ENCODE data around the gene LGALS7B. TPM values are rescaled to one million over a fixed set of nuclear protein-coding genes. Genes with fewer than 3 reads are reported as not detected.

The LGALS7B gene
- not detected in 2 replicates for total RNA-seq
- long read RNA-seq: 0 reads

DNA sequence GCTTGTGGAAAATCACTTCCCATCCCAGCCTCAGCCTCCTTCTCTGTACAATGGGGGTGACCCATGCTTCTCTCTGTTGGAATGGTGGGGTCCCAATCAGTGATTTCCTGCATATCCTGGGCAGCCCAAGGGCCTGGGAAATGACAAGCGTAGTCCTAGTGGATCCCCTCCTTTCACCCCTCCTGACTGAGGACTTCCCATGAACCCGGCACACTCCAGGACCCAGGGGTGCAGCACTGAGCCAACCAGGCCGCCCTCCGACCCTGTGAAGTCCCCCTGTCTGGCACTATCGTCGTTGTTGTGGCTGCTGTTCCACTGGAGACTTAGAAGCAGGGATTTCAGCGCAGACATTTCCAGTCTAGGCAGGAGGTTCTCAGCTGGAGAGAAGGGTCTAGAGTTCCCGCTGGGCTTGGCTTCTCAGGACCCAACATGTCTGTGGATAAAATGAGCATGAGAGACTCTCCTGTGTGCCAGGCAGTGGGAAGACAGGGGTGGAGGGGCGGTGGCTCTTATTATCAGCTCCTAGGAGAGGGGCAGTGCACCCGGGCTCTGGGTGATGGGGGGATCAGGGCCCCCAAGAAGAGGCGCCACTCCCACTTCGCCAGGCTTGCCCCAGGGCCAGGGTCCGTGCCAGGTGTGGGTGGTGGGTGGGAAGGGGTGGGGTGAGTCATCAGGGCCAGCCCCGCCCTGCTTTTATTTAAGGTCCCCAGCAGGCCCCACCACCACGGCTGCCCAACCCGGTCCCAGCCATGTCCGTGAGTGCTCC lies at the start of gene LGALS7B:
Gene LGALS7B (plus strand): TSS at position 723 of the 766 bp plus-strand sequence. CDS start 27 bp downstream, at position 750.
- Mint-ChIP-seq H3K9me3 (no peaks in the 10 kb centered on the region), H3K27me3 (ENCODE audit: low read depth) (peaks cover 4% of the 10 kb centered on the region), H3K27ac (ENCODE audit: unreplicated experiment) (no peak within 1 kb of the TSS), H3K4me1 (peaks cover 4% of the 10 kb centered on the region), H3K4me3 (no peak within 1 kb of the TSS), H3K36me3 (ENCODE audit: low read depth) (no peaks in the 10 kb centered on the region)
- DNase-seq (ENCODE audit: low read depth, low spot score): no peak
- TF ChIP-seq, protein P1, sequence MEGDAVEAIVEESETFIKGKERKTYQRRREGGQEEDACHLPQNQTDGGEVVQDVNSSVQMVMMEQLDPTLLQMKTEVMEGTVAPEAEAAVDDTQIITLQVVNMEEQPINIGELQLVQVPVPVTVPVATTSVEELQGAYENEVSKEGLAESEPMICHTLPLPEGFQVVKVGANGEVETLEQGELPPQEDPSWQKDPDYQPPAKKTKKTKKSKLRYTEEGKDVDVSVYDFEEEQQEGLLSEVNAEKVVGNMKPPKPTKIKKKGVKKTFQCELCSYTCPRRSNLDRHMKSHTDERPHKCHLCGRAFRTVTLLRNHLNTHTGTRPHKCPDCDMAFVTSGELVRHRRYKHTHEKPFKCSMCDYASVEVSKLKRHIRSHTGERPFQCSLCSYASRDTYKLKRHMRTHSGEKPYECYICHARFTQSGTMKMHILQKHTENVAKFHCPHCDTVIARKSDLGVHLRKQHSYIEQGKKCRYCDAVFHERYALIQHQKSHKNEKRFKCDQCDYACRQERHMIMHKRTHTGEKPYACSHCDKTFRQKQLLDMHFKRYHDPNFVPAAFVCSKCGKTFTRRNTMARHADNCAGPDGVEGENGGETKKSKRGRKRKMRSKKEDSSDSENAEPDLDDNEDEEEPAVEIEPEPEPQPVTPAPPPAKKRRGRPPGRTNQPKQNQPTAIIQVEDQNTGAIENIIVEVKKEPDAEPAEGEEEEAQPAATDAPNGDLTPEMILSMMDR (conservative IDR thresholded peaks at IDR 0.05): no peak

DNA sequence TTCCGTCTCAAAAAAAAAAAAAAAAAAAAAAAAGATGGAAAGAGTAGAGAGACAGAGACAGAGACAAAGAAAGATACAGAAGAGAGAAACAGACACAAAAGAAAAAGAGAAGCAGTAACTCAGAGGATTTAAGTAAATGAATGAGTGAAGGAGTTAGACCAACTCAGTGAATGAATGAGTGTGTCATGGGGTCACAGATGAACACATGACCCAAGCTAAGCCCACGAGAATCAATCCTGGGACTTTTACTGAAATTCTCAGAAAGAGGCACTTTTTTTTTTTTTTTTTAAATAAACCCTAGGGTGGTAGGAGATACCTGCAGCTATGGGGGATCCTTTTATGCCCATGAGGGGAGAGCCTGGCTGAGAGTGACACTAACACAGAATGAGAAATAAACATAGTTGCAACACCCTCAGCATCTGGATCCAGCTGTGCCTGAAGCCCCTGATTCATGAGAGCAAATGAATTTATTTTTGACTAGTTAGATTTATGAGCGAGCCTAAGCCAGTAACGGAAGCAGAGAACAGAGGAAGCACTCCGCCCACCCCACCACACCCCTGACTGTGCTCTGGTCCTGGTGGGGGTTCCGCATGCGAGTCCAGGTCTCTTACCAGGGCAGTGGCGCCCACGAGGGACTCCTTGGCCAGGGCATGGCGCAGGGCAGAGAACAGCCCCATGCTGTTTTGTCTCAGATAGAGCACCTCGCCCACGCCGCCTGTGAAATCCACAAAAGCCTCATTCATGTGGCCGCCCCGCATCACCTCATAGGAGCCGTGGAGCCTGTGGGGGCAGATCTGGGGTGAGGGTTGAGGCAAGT lies 49.4 kb upstream of the LGALS7B start:
- Mint-ChIP-seq H3K9me3 (no peaks in the 10 kb centered on the region), H3K4me3 (peak overlapping the region; percentile 4)

DNA sequence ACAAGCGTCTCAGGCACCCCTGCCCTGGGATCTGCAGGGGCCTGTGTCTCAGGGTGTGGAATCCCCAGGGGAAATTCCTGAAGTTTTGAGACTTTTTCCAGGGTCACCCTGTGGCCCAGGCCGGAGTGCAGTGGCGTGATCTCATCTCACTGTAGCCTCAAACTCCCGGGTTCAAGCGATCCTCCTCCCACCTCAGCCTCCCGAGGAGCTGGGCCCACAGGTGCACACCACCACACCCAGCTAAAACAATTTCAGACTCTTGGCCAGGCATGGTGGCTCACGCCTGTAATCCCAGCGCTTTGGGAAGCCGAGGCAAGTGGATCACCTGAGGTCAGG lies 48.8 kb upstream of the LGALS7B start:
- Mint-ChIP-seq H3K36me3 (ENCODE audit: low read depth) (no peaks in the 10 kb centered on the region), H3K4me3 (no peak overlapping the region), H3K9me3 (no peaks in the 10 kb centered on the region), H3K27ac (ENCODE audit: unreplicated experiment) (no peak overlapping the region), H3K4me1 (peaks cover 6% of the 10 kb centered on the region), H3K27me3 (ENCODE audit: low read depth) (peaks cover 24% of the 10 kb centered on the region)
- no peak for DNase-seq (ENCODE audit: low read depth, low spot score)
- TF ChIP-seq, protein P1 (conservative IDR thresholded peaks at IDR 0.05): no peak

More for the DNA sequence above, 49.4 kb upstream of the LGALS7B start:
- no peaks in the 10 kb centered on the region for H3K36me3 Mint-ChIP-seq (ENCODE audit: low read depth)
- H3K27me3 Mint-ChIP-seq (ENCODE audit: low read depth): peaks cover 30% of the 10 kb centered on the region
- TF ChIP-seq, protein P1 (conservative IDR thresholded peaks at IDR 0.05): no peak
- peaks cover 11% of the 10 kb centered on the region for H3K4me1 Mint-ChIP-seq
- no peak overlapping the region for H3K27ac Mint-ChIP-seq (ENCODE audit: unreplicated experiment)
- DNase-seq (ENCODE audit: low read depth, low spot score): no peak

DNA sequence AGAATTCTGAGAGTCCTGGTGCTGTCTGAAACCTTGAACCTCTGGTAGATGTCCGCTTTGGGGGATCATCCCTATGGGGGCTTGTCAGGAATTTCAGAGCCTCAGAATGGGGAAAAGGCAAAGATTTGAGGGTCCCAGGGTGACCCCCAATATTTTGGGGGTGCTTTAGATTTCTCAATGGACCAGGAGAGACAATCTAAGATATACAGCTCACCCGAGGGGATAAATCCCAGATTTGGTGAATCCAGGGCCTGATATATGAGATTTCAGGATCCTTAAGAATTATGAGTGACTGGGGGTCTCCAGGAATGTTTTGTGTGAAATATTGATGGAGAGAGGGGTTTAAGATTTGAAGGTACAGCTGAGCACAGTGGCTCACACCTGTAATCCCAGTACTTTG lies 48.1 kb upstream of the LGALS7B start:
- Mint-ChIP-seq H3K27me3 (ENCODE audit: low read depth) (peaks cover 22% of the 10 kb centered on the region), H3K27ac (ENCODE audit: unreplicated experiment) (no peak overlapping the region), H3K4me1 (peaks cover 6% of the 10 kb centered on the region), H3K9me3 (no peaks in the 10 kb centered on the region), H3K36me3 (ENCODE audit: low read depth) (no peaks in the 10 kb centered on the region), H3K4me3 (no peak overlapping the region)
- no peak for DNase-seq (ENCODE audit: low read depth, low spot score)
- TF ChIP-seq, protein P1 (conservative IDR thresholded peaks at IDR 0.05): no peak

DNA sequence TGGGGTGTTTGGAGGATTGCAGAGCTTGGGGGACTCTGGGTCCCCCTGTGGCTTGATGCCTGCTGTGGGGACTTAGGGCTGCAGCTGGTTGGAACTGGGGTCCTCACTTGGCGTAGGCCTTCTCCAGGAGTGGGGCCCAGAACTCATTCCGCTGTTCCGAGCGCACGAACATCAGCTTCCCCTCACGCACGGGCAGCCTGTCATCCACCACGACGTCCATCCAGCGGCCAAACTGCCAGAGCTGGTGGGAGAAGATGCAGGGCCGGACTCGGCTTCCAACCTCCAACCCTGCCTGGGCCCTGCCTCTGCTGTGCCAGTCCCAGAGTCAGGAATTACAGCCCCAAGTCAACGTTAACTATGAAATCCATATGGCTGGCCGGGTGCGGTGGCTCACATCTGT lies 47.3 kb upstream of the LGALS7B start:
- no peak for DNase-seq (ENCODE audit: low read depth, low spot score)
- Mint-ChIP-seq H3K4me1 (peaks cover 6% of the 10 kb centered on the region), H3K4me3 (no peak overlapping the region), H3K27me3 (ENCODE audit: low read depth) (peaks cover 18% of the 10 kb centered on the region), H3K9me3 (no peaks in the 10 kb centered on the region), H3K27ac (ENCODE audit: unreplicated experiment) (no peak overlapping the region), H3K36me3 (ENCODE audit: low read depth) (no peaks in the 10 kb centered on the region)
- TF ChIP-seq, protein P1 (conservative IDR thresholded peaks at IDR 0.05): no peak
